ENCODE measurements around the gene FRMD4A. TPM values are rescaled to one million over a fixed set of nuclear protein-coding genes. Genes with fewer than 3 reads are reported as not detected.
A peak's percentile ranks its signal among the peaks of the same experiment; 100 is the strongest.

The FRMD4A gene
- total and polyA plus RNA-seq, 2 of the 4 experiments (the other 2 are of a cell fraction) = 30.3 to 68.8 TPM

GRCh38 chr10:13769946-13770345, 560.8 kb downstream of the FRMD4A start:
- BruUV-seq (replicated peaks) = no TSS peak
- Histone ChIP-seq H3K36me3 (ENCODE audit: control insufficient read depth, insufficient read depth, low read length) (peaks cover 3% of the 10 kb centered on the region; the same call in 1 of the 2 replicates), H4K20me1 (ENCODE audit: insufficient read depth, low read length) (no peaks in the 10 kb centered on the region), H2AK9ac (replicated peaks; ENCODE audit: low read depth, low read length, poor library complexity) (no peak overlapping the region), H3K9ac (ENCODE audit: low read depth, low read length) (no peak overlapping the region), H3K4me2 (ENCODE audit: low read depth, low read length) (peak overlapping the region; percentile 39; the same call in 1 of the 2 replicates), H3K18ac (ENCODE audit: low read depth, low read length) (peak overlapping the region; percentile 54), H2BK120ac (ENCODE audit: low read depth, low read length) (peak overlapping the region; percentile 65; the same call in 1 of the 2 replicates), H2AFZ (replicated peaks; ENCODE audit: low read length, poor library complexity) (no peak overlapping the region), H3K4me3 (ENCODE audit: insufficient read depth, low read depth, low read length) (no peak overlapping the region), H4K8ac (ENCODE audit: low read depth in 2 of 2, low read length in 2 of 2) (peak overlapping the region in 1 of 2 experiments; percentile 68; a peak in 2 of 4 replicates), H3K23ac (ENCODE audit: low read depth, low read length) (peak overlapping the region; percentile 55; the same call in 1 of the 2 replicates), H3K14ac (replicated peaks; ENCODE audit: low read depth, low read length) (peak overlapping the region; percentile 77), H3K9me1 (ENCODE audit: insufficient read depth, low read length) (peaks cover 8% of the 10 kb centered on the region), H3K4ac (ENCODE audit: low read depth, low read length) (peak overlapping the region; percentile 74; the same call in 1 of the 2 replicates), H2AK5ac (ENCODE audit: low read depth, low read length) (peak overlapping the region; percentile 15; the same call in 1 of the 2 replicates), H2BK15ac (ENCODE audit: low read depth, low read length) (0 out of 3 replicates have a peak overlapping the region, but pooled peaks have one; percentile 1), H4K5ac (ENCODE audit: low read depth, low read length) (peak overlapping the region; percentile 61), H3K79me1 (ENCODE audit: low read depth in 1 of 2, low read length in 2 of 2) (peaks cover 22 to 63% of the 10 kb centered on the region in 2 experiments), H2BK20ac (ENCODE audit: low read depth, low read length) (peak overlapping the region; percentile 84; the same call in 1 of the 2 replicates), H3K27me3 (ENCODE audit: control insufficient read depth, insufficient read depth, low read length) (no peaks in the 10 kb centered on the region), H2BK5ac (ENCODE audit: low read depth, low read length, poor library complexity, severe bottlenecking) (peak overlapping the region; percentile 41), H3K4me1 (ENCODE audit: control insufficient read depth, insufficient read depth, low read length) (peaks cover 6% of the 10 kb centered on the region), H3K56ac (ENCODE audit: extremely low read depth, insufficient read depth, low read length) (no peak overlapping the region), H3K27ac (ENCODE audit: insufficient read depth, low read length) (no peak overlapping the region), H3K9me3 (ENCODE audit: control insufficient read depth, insufficient read depth, low read length) (no peaks in the 10 kb centered on the region), H4K91ac (ENCODE audit: insufficient read depth, low read depth, low read length) (no peak overlapping the region)
- TF ChIP-seq BHLHE40 (IDR thresholded peaks at IDR 0.05; ENCODE audit: low read depth, low read length) (no peak), CEBPB (IDR thresholded peaks at IDR 0.05; ENCODE audit: low read depth, low read length) (peak; percentile 95)
- in situ Hi-C loops (cut with MboI; ENCODE audit: low sequenced_read_pairs) (loop anchor here (10.0 kb wide), 2 partner anchors 155 to 395 kb away; no protein-coding TSS in a partner anchor), dilution Hi-C loops (cut with HindIII; ENCODE audit: low sequenced_read_pairs, unreplicated experiment) (no loop called here), intact Hi-C loops (cut with micrococcal nuclease) (no loop called here)
- ChIA-PET CTCF (no interaction called here), POLR2A (ENCODE audit: unreplicated experiment) (interaction anchor here (0.5 kb wide), 1 partner anchor 132 kb away, joined by 3 read pairs; no protein-coding TSS in a partner anchor)
- DNase-seq (peak; percentile 80), ATAC-seq (ENCODE audit: low read depth) (no peak; the same call in 1 of the 2 replicates)
- 44% methylated on average over 4 of the region's 10 CpGs; no CpG with 5 or more reads in 1 of the 2 experiments for WGBS, 2 experiments (ENCODE audit: extremely low coverage in 2 of 2, insufficient read length in 1 of 2)

All from IMR-90 (cell line).